Gastrocnemius medialis (tissue), 4 donors: Measurements from ENCODE around the gene DRC1.

Experiments
- CTCF ChIP-seq, 5 experiments: fragments of 450-650 bp in 3 of 5; fragments of 200-600 bp in 2 of 5; sonication (generic) in 2 of 5; IDR thresholded peaks in 4 of 5; conservative IDR thresholded peaks in 1 of 5; 1 replicate in 4 of 5; 2 replicates in 1 of 5; pipeline ENCODE4 v1.5.1; 2016 to 2019; ENCODE audit warnings: antibody characterized with exemption in 5 of 5, mild to moderate bottlenecking in 3 of 5, moderate library complexity in 3 of 5
- POLR2A ChIP-seq, 2 donors: fragments of 450-650 bp; IDR thresholded peaks; one replicate each; pipeline ENCODE4 v1.6.1; 2017; ENCODE audit warnings: antibody characterized with exemption in 2 of 2, mild to moderate bottlenecking in 2 of 2, moderate library complexity in 2 of 2

DNA sequence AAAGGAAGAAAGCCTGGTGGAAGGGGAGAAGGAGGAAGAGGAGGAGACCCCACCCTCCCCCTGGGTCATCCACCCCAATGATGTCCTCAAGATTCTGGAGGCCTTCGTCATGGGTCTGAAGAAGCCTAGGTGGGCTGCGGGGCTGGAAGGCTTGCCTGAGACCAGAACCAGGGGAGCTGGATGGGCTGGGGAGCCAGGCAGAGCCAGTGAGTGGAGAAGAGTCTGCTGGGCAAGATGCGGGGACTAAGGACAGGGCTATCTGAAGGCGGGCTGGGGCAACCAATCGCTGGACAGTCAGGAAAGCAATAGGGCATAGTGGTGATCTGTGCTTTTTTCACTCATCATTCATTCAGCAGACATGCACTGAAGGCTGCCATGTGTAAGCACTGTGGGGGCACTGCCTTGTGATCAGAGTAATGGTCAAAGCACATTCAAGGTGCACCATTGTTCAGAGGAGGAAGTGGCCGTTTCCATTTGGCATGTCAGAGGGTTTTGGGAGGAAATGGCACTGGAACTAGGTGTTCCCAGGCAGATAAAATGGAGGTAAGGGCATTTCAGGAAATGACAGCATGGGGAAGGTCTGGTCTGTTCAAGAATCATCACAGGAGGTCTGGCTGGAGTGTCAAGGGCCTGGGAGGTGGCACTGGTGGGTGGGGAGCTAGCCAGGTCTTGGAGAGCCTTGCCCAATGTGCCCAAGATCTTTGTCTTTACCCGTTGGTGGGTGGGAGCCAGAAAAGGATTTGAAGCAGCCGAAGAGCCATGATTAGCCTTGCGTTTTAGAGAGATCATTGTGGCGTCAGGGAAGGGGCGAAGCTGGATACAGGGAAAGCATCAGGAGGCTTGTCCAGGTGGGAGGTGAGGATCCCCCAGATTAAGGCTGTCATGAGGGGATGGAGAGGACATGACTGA is 52.0 kb downstream of the DRC1 start:
- TF ChIP-seq CTCF (IDR thresholded peaks at IDR 0.05 in 4 of 5, conservative IDR thresholded peaks at IDR 0.05 in 1 of 5): no peak
- TF ChIP-seq POLR2A (IDR thresholded peaks at IDR 0.05): no peak
